Activated CD8-positive, alpha-beta T cell treated with anti-CD3 and anti-CD28 coated beads for 36 hours (primary cell): Measurements from ENCODE around the gene NCBP2L. TPM values are rescaled to one million over a fixed set of nuclear protein-coding genes. Genes with fewer than 3 reads are reported as not detected.
A peak's percentile ranks its signal among the peaks of the same experiment; 100 is the strongest.

Experiments used
- ATAC-seq: fragments of 200-7000 bp; cut with Tn5 transposase; one replicate; pipeline ENCODE4 v1.10.0; 2021; ENCODE audit warnings: mild to moderate bottlenecking, moderate library complexity
- CTCF ChIA-PET: fragments of 350-600 bp; sonication (Branson Sonifier 250); formaldehyde crosslinking; loops from one replicate; lab custom pipeline; 2021; ENCODE audit warnings: antibody characterized with exemption; lab: Charles Lee
- POLR2A ChIA-PET: fragments of 350-600 bp; sonication (Branson Sonifier 250); formaldehyde crosslinking; loops from one replicate; lab custom pipeline; 2021; ENCODE audit warnings: antibody characterized with exemption; lab: Charles Lee
- DNase-seq: peaks from one replicate; pipeline ENCODE4 v3.0.0-alpha.2; 2020
- H3K27ac Mint-ChIP-seq: one replicate; pipeline ENCODE4 v1.8.0; 2021; ENCODE audit warnings: mild to moderate bottlenecking, mixed read lengths
- H3K27me3 Mint-ChIP-seq: one replicate; pipeline ENCODE4 v1.8.0; 2021; ENCODE audit warnings: mixed read lengths
- H3K36me3 Mint-ChIP-seq: one replicate; pipeline ENCODE4 v1.8.0; 2021; ENCODE audit warnings: low read depth, mixed read lengths
- H3K4me1 Mint-ChIP-seq: one replicate; pipeline ENCODE4 v1.8.0; 2021; ENCODE audit warnings: low read depth, mixed read lengths
- H3K4me3 Mint-ChIP-seq: one replicate; pipeline ENCODE4 v1.8.0; 2021; ENCODE audit warnings: mild to moderate bottlenecking, moderate library complexity, mixed read lengths
- H3K9me3 Mint-ChIP-seq: one replicate; pipeline ENCODE4 v1.8.0; 2021; ENCODE audit warnings: mixed read lengths
- intact Hi-C: fragments of 100-400 bp; cut with micrococcal nuclease; formaldehyde crosslinking; loops from one replicate; pipeline ENCODE4 v1.10.0; 2022
- total RNA-seq, 2 experiments: library from RNA; stranded (reverse); gene quantifications; one replicate each; pipeline ENCODE4 v1.2.3, GENCODE V29; 2021
- TF ChIP-seq, protein P1 (sequence below): fragments of 200-600 bp; IDR thresholded peaks from one replicate; pipeline ENCODE4 v1.8.0; 2022; ENCODE audit warnings: antibody characterized with exemption, mild to moderate bottlenecking

Gene NCBP2L
- total RNA-seq, 2 experiments from 2014 or later, result not detected

DNA sequence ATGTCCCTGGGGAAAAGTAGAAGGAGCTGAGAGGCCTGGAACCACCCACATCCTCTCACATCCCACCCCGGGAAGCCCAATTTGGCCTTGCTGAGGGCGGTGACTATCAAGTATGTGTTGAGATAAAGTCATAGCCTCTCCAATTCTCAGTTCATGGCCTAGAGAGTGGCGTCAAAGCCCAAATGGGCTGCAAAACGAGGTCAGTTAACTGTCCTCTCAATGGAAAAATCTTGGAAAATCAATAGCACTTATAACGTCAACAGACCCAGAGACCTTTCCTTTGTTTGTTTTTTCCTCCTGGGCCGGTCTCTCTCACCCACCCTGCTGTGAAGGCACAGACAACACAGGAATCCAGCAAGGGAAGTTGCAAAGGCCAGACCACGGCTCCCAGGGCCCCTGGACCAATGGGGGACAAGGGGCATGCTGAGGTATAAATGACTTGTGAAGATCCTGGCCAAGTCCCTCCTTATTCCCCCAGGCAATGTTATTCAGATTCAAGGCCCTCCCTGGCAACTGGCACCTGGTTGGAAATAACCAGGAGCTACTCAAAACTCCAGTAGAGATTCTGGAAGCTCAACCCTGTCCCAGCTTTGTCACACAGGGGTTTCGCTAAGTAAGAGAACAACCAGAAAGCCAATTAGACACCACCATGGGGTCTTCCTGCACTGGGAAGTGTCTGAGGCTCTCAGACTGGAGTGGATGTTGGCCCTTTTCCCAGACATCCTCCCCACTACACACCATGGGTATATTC, 40.6 kb upstream of the NCBP2L start:
- Mint-ChIP-seq H3K4me3 (no peak overlapping the region), H3K36me3 (no peaks in the 10 kb centered on the region), H3K4me1 (peaks cover 22% of the 10 kb centered on the region), H3K27me3 (no peaks in the 10 kb centered on the region), H3K9me3 (no peaks in the 10 kb centered on the region), H3K27ac (no peak overlapping the region)
- ATAC-seq (no peak), DNase-seq (no peak)
- intact Hi-C loops, result no loop called here
- ChIA-PET POLR2A (interaction anchor here (1.4 kb wide), 1 partner anchor 11 kb away, joined by 3 read pairs; no protein-coding TSS in a partner anchor), CTCF (interaction anchor here (0.6 to 1.5 kb wide), 2 partner anchors 64 to 82 kb away, joined by 3 read pairs; no protein-coding TSS in a partner anchor)
- TF ChIP-seq, protein P1, sequence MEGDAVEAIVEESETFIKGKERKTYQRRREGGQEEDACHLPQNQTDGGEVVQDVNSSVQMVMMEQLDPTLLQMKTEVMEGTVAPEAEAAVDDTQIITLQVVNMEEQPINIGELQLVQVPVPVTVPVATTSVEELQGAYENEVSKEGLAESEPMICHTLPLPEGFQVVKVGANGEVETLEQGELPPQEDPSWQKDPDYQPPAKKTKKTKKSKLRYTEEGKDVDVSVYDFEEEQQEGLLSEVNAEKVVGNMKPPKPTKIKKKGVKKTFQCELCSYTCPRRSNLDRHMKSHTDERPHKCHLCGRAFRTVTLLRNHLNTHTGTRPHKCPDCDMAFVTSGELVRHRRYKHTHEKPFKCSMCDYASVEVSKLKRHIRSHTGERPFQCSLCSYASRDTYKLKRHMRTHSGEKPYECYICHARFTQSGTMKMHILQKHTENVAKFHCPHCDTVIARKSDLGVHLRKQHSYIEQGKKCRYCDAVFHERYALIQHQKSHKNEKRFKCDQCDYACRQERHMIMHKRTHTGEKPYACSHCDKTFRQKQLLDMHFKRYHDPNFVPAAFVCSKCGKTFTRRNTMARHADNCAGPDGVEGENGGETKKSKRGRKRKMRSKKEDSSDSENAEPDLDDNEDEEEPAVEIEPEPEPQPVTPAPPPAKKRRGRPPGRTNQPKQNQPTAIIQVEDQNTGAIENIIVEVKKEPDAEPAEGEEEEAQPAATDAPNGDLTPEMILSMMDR, result no peak

DNA sequence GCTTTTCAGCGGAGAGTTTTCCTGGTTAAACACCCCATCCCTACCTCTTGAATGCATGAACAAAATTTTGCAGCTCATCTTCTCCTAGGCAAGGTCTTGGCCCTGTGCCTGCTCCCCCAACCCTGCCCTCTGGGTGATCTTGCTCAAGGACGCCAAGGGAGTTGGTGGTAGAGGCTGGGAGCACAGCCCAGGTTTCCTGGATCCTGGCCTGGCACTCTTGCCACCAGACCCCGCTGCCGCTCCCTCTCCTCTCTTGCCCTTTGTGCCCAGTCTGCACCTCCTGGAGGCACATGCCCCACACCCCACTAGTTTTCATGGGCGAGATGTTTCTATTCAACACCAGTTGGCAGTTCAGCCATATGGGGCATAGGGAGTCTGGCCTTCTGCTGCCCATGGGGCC, 39.3 kb upstream of the NCBP2L start:
- intact Hi-C loops, result no loop called here
- Mint-ChIP-seq H3K4me3 (no peak overlapping the region), H3K36me3 (no peaks in the 10 kb centered on the region), H3K27ac (no peak overlapping the region), H3K27me3 (no peaks in the 10 kb centered on the region), H3K4me1 (peaks cover 24% of the 10 kb centered on the region), H3K9me3 (no peaks in the 10 kb centered on the region)
- CTCF ChIA-PET, result interaction anchor here (0.7 to 2.4 kb wide), 5 partner anchors 8 to 84 kb away, joined by 3 to 7 read pairs (median 3); partner anchors contain the start of genes NCBP2L and TSC22D3
- ATAC-seq, result no peak
- no peak for DNase-seq
- POLR2A ChIA-PET, result interaction anchor here (1.4 kb wide), 1 partner anchor 10 kb away, joined by 3 read pairs; no protein-coding TSS in a partner anchor
- TF ChIP-seq, protein P1, result no peak

DNA sequence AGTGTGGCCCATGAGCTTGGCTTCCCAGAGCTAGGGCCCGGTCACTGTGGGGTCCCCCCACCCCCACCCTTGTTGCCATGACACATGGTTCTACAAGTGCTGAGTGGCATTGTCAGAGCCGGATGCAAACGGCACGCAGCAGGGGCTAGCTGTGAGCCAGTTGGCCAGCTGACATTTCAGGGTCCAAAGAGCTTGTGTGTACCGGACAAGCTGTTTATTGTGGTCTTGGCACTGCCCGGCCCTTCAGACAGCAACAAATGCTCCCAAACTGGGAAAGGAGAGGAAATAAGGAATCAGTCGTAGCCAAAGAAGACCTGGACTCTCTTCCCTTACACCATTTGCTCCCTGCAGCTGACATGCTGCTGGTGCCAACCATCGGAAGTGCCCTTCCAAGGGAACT, 38.8 kb upstream of the NCBP2L start:
- H3K9me3 Mint-ChIP-seq, result no peaks in the 10 kb centered on the region
- intact Hi-C loops, result no loop called here
- ATAC-seq (no peak), DNase-seq (no peak)
- ChIA-PET POLR2A (no interaction called here), CTCF (interaction anchor here (0.7 to 2.4 kb wide), 4 partner anchors 9 to 79 kb away, joined by 3 to 7 read pairs (median 4); partner anchors contain the start of genes NCBP2L and TSC22D3)
- no peaks in the 10 kb centered on the region for H3K36me3 Mint-ChIP-seq
- no peaks in the 10 kb centered on the region for H3K27me3 Mint-ChIP-seq
- H3K4me3 Mint-ChIP-seq, result no peak overlapping the region
- TF ChIP-seq, protein P1, result no peak
- no peak overlapping the region for H3K27ac Mint-ChIP-seq
- peaks cover 26% of the 10 kb centered on the region for H3K4me1 Mint-ChIP-seq

DNA sequence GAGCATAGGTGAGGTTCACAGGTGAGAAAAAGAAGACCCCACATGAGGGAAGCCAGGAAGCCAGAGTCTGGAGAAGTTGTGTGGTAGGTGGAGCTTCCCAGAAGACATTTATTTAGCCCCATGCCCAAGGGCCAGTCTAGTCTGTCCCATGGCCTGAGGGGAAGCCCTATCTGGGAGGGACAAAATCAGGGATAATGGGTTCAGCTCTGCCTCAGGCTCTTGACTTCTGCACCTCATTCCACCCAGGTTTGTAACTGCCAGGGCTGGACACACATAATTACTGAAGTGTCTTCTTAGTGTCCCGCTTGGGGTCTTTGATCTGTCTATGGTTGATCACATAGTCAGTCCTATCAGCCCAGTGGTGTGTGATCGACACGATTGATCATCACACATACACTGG, 38.0 kb upstream of the NCBP2L start:
- no peak overlapping the region for H3K27ac Mint-ChIP-seq
- H3K36me3 Mint-ChIP-seq, result no peaks in the 10 kb centered on the region
- ChIA-PET CTCF (interaction anchor here (2.3 to 2.4 kb wide), 2 partner anchors 10 to 80 kb away, joined by 6 to 7 read pairs; no protein-coding TSS in a partner anchor), POLR2A (no interaction called here)
- no peak for ATAC-seq
- no peak overlapping the region for H3K4me3 Mint-ChIP-seq
- intact Hi-C loops, result no loop called here
- TF ChIP-seq, protein P1, result no peak
- no peak for DNase-seq
- peaks cover 29% of the 10 kb centered on the region for H3K4me1 Mint-ChIP-seq
- no peaks in the 10 kb centered on the region for H3K9me3 Mint-ChIP-seq
- no peaks in the 10 kb centered on the region for H3K27me3 Mint-ChIP-seq

DNA sequence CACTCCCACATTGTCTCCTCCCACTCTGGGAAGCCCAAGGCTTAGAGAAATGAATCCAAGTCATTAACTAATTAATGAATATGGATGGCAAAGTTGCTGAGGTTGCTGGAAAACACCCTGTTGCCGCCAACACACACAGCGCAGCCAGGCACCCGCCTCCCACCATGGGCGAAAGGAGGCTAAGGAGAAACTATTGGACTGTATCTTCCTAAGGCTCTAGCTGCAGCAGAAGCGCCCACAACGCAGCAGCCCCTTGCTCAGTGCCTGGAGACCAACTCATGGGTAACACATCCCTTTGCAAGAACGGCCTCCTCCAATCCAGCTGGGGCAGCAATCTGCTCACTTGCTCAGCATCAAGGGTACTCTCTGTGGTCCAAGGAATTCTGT, 36.1 kb upstream of the NCBP2L start:
- peak; percentile 8 for ATAC-seq
- CTCF ChIA-PET, result interaction anchor here (0.8 to 1.8 kb wide), 6 partner anchors 10 to 113 kb away, joined by 3 to 7 read pairs (median 4); partner anchors contain the start of genes NCBP2L and PRPS1
- H3K9me3 Mint-ChIP-seq, result no peaks in the 10 kb centered on the region

More for the DNA sequence above, 36.1 kb upstream of the NCBP2L start:
- Mint-ChIP-seq H3K27me3 (no peaks in the 10 kb centered on the region), H3K36me3 (no peaks in the 10 kb centered on the region), H3K4me3 (peak overlapping the region; percentile 75), H3K4me1 (peaks cover 31% of the 10 kb centered on the region), H3K27ac (peak overlapping the region; percentile 98)
- no peak for DNase-seq
- TF ChIP-seq, protein P1, result no peak
- POLR2A ChIA-PET, result interaction anchor here (0.7 to 1.4 kb wide), 6 partner anchors 10 to 63 kb away, joined by 3 to 5 read pairs (median 4); no protein-coding TSS in a partner anchor
- intact Hi-C loops, result no loop called here
